Activated B cell treated with CpG ODN at 0.5 μM for 24 hours (primary cell): Measurements from ENCODE around the gene FAM53A. TPM values are rescaled to one million over a fixed set of nuclear protein-coding genes. Genes with fewer than 3 reads are reported as not detected.
"Not testable (repeated sequence)": the region's sequence is repeated elsewhere in the genome, so short reads cannot be mapped to it uniquely, and the experiment has no call there.

Source experiments
- ATAC-seq: fragments of 200-7000 bp; cut with Tn5 transposase; one replicate; pipeline ENCODE4 v1.10.0; 2021; ENCODE audit warnings: low read depth, mild to moderate bottlenecking, moderate library complexity
- CTCF ChIA-PET: fragments of 350-600 bp; sonication (Branson Sonifier 250); formaldehyde crosslinking; loops from one replicate; lab custom pipeline; 2021; ENCODE audit warnings: antibody characterized with exemption; lab: Charles Lee
- POLR2A ChIA-PET: fragments of 350-600 bp; sonication (Branson Sonifier 250); formaldehyde crosslinking; loops from one replicate; lab custom pipeline; 2021; ENCODE audit warnings: antibody characterized with exemption; lab: Charles Lee
- DNase-seq: peaks from one replicate; pipeline ENCODE4 v3.0.0; 2022
- H3K27ac Mint-ChIP-seq: one replicate; pipeline ENCODE4 v1.8.0; 2020; ENCODE audit warnings: mixed read lengths
- H3K27me3 Mint-ChIP-seq: one replicate; pipeline ENCODE4 v1.8.0; 2021; ENCODE audit warnings: mixed read lengths
- H3K36me3 Mint-ChIP-seq: one replicate; pipeline ENCODE4 v1.8.0; 2021; ENCODE audit warnings: low read depth, mixed read lengths
- H3K4me1 Mint-ChIP-seq: one replicate; pipeline ENCODE4 v1.8.0; 2021; ENCODE audit warnings: mixed read lengths
- H3K4me3 Mint-ChIP-seq: one replicate; pipeline ENCODE4 v1.8.0; 2020; ENCODE audit warnings: mild to moderate bottlenecking, mixed read lengths
- H3K9me3 Mint-ChIP-seq: one replicate; pipeline ENCODE4 v1.8.0; 2020; ENCODE audit warnings: mixed read lengths
- intact Hi-C: fragments of 100-400 bp; cut with micrococcal nuclease; formaldehyde crosslinking; loops from one replicate; pipeline ENCODE4 v1.15.1; 2024
- total RNA-seq: library from RNA; stranded (reverse); gene quantifications from 2 replicates; pipeline ENCODE4 v1.2.3, GENCODE V29; 2022
- TF ChIP-seq, protein P1 (sequence below): fragments of 200-600 bp; IDR thresholded peaks from one replicate; pipeline ENCODE4 v1.8.0; 2022; ENCODE audit warnings: antibody characterized with exemption, mild to moderate bottlenecking

The FAM53A gene
- total RNA-seq, 1 donor from 2014 or later = 1.2 TPM

DNA sequence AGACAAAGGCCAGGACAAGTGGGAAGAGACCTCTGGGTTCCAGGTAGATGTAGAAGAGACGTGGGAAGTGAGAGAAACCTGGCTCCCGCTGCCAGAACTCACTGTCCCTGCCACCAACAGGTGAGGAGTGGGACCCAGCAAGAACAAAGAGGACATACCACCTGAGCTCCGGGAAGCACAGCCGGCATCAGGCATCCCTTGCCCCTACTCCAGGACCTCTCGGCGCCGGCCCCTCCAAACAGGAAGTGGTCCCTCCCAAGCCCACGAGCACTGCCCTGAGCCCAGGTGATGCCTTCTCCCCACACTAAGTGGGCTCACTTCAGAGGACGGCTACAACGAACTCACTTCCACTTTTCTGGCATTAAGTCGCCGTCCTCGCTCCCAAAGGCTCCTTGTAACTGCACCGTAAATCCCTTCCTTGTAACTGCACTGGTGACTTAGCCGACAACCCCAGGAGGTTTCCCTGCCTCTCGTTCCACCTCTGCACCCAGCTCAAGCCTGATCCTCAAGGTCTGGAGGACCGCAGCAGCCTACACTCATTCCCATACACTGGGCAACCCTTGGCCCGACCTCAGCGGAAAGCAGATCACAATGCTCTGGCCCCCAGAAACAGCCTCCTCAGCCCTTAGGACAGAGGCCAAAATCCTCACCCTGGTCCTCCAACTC, 8.8 kb downstream of the FAM53A start:
- ATAC-seq (no peak), DNase-seq (no peak)
- CTCF ChIA-PET = no interaction called here
- Mint-ChIP-seq H3K27me3 (no peaks in the 10 kb centered on the region), H3K4me3 (no peak overlapping the region), H3K9me3 (no peaks in the 10 kb centered on the region), H3K27ac (no peak overlapping the region), H3K4me1 (no peaks in the 10 kb centered on the region), H3K36me3 (no peaks in the 10 kb centered on the region)
- TF ChIP-seq, protein P1, sequence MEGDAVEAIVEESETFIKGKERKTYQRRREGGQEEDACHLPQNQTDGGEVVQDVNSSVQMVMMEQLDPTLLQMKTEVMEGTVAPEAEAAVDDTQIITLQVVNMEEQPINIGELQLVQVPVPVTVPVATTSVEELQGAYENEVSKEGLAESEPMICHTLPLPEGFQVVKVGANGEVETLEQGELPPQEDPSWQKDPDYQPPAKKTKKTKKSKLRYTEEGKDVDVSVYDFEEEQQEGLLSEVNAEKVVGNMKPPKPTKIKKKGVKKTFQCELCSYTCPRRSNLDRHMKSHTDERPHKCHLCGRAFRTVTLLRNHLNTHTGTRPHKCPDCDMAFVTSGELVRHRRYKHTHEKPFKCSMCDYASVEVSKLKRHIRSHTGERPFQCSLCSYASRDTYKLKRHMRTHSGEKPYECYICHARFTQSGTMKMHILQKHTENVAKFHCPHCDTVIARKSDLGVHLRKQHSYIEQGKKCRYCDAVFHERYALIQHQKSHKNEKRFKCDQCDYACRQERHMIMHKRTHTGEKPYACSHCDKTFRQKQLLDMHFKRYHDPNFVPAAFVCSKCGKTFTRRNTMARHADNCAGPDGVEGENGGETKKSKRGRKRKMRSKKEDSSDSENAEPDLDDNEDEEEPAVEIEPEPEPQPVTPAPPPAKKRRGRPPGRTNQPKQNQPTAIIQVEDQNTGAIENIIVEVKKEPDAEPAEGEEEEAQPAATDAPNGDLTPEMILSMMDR = no peak
- POLR2A ChIA-PET = no interaction called here
- intact Hi-C loops = no loop called here

DNA sequence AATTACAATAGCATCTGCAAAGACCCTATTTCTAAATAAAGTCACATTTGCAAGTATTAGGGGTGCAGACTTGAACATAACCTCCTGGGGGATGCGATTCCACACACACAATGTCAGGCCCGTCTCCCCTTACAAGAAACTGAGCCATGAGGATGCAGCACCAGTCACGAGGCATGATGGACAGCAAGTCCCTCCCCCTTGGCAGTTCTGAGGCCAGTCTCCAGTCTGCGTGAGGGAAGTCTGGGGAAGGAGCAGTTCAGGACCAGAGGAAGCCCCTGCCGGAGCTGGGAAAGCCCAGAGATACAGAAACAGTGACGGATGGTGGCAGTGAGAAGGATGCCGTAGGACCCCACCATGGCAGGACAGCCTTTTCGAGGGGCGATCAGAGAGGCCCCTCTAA, 9.4 kb downstream of the FAM53A start:
- ATAC-seq (no peak), DNase-seq (no peak)
- Mint-ChIP-seq H3K36me3 (no peaks in the 10 kb centered on the region), H3K4me3 (no peak overlapping the region), H3K27me3 (no peaks in the 10 kb centered on the region), H3K27ac (no peak overlapping the region), H3K4me1 (no peaks in the 10 kb centered on the region), H3K9me3 (no peaks in the 10 kb centered on the region)
- intact Hi-C loops = no loop called here
- POLR2A ChIA-PET = no interaction called here
- CTCF ChIA-PET = no interaction called here
- TF ChIP-seq, protein P1 = no peak

DNA sequence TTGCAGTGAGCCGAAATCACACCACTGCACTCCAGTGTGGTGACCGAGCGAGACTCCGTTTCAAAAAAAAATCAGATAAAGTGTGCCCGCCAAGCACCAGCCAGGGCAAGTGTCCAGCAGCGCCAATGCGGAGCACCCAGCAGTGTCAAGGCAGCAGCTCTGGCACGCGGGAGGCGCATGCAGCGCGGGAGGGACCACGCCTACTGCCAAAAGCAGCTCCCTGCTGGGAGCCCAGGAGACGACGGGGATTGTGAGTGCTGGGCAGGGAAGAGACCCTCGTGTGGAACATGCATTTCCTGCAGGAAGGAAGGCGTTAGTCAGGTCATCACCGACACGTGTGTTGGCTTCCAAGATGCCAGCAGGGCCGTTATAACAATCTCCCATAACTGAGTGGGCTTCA, 10.4 kb downstream of the FAM53A start:
- Mint-ChIP-seq H3K4me3 (no peak overlapping the region), H3K27me3 (no peaks in the 10 kb centered on the region), H3K36me3 (no peaks in the 10 kb centered on the region), H3K27ac (no peak overlapping the region), H3K9me3 (no peaks in the 10 kb centered on the region), H3K4me1 (no peaks in the 10 kb centered on the region)
- ATAC-seq (no peak), DNase-seq (no peak)
- TF ChIP-seq, protein P1 = no peak
- intact Hi-C loops = no loop called here
- POLR2A ChIA-PET = no interaction called here
- CTCF ChIA-PET = no interaction called here

DNA sequence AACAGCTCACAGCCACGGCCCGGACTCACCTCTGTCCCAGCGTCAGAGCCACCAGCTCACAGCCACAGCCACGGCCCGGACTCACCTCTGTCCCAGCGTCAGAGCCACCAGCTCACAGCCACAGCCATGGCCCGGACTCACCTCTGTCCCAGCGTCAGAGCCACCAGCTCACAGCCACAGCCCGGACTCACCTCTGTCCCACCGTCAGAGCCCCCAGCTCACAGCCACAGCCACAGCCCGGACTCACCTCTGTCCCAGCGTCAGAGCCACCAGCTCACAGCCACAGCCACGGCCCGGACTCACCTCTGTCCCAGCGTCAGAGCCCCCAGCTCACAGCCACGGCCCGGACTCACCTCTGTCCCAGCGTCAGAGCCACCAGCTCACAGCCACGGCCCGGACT, 13.1 kb downstream of the FAM53A start:
- H3K4me3 Mint-ChIP-seq, ATAC-seq, H3K4me1 Mint-ChIP-seq, H3K27me3 Mint-ChIP-seq, DNase-seq, CTCF ChIA-PET, intact Hi-C loops, H3K9me3 Mint-ChIP-seq, H3K27ac Mint-ChIP-seq, H3K36me3 Mint-ChIP-seq: not testable (repeated sequence)
- POLR2A ChIA-PET = interaction anchor here (0.8 kb wide), 1 partner anchor 1162 kb away, joined by 3 read pairs; no protein-coding TSS in a partner anchor

DNA sequence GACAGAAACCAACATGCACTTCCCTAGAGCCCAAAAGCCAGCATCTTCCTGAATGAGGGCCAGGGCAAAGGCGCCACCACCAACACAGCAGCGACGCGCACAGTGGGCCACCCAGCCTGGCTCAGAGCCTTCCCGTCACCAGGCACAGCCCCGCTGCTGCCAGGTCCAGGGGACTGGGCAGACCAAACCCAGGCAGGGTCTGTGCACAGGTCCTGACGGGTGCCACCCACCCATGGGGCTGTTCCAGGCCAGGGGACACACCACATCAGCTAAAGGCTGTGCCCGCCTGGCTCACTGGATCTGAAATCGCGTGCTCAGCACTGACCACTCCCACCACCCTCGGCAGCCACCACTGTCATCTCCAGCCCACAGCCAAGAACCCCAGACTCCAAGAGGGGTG, 13.8 kb downstream of the FAM53A start:
- CTCF ChIA-PET = no interaction called here
- Mint-ChIP-seq H3K4me1 (no peaks in the 10 kb centered on the region), H3K9me3 (no peaks in the 10 kb centered on the region), H3K36me3 (no peaks in the 10 kb centered on the region), H3K27ac (no peak overlapping the region), H3K4me3 (no peak overlapping the region), H3K27me3 (no peaks in the 10 kb centered on the region)
- intact Hi-C loops = no loop called here
- POLR2A ChIA-PET = interaction anchor here (0.8 kb wide), 1 partner anchor 1162 kb away, joined by 3 read pairs; no protein-coding TSS in a partner anchor
- TF ChIP-seq, protein P1 = no peak
- DNase-seq (no peak), ATAC-seq (no peak)

DNA sequence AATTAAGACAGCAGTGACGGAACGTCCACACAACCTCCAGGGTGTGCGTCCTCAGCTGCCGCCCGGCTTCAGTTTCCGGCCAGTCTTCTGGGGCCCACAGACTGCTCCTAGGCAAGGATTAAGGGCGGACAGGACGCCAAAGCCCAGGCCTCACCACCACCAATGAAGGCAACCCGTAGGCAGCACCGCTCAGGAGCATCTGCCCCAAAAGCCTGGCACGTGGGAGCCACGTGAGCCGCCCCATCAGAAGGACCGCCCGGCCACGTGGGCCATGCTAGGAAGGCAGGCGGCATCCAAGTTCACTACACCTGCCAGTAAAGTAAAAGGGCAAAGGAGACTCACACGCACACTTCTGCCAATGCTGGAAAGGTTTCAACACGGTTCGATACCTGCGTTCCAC, 14.3 kb downstream of the FAM53A start:
- DNase-seq = no peak
- ChIA-PET POLR2A (no interaction called here), CTCF (no interaction called here)
- no peak overlapping the region for H3K4me3 Mint-ChIP-seq
- H3K36me3 Mint-ChIP-seq = no peaks in the 10 kb centered on the region
- ATAC-seq = no peak
- no peaks in the 10 kb centered on the region for H3K9me3 Mint-ChIP-seq
- TF ChIP-seq, protein P1 = no peak
- no peaks in the 10 kb centered on the region for H3K27me3 Mint-ChIP-seq
- intact Hi-C loops = no loop called here
- no peaks in the 10 kb centered on the region for H3K4me1 Mint-ChIP-seq
- no peak overlapping the region for H3K27ac Mint-ChIP-seq
